Measurements from ENCODE around the gene RPL19. TPM values are rescaled to one million over a fixed set of nuclear protein-coding genes. Genes with fewer than 3 reads are reported as not detected.

Gene RPL19
- total RNA-seq (2014; rRNA removed; shearing (Covaris generic)) (4,395 and 6,079 TPM in 2 replicates), total RNA-seq (2022) (3,132 and 3,168 TPM in 2 replicates), Bru-seq, nascent RNA (percentile 99 among the genes with signal in this experiment), BruChase-seq, experiment 1, labeled RNA remaining after a 6-hour chase (percentile 99 among the genes with signal in this experiment), BruChase-seq, experiment 2, labeled RNA remaining after a 2-hour chase (percentile 98 among the genes with signal in this experiment)
- long read RNA-seq, transcript RPL19-201 (6 exons, 737 nt) = major isoform, 1,023 of 3,229 reads
- long read RNA-seq, partial matches to known transcripts = 2,179 of 3,229 reads
- long read RNA-seq, other reads (novel, unspliced or antisense) = 23 of 3,229 reads

- peaks cover 68% of the 10 kb centered on the region for H3K4me1 ChIP-seq (ENCODE audit: insufficient read depth, low read length, poor library complexity, severe bottlenecking)
- H3K27ac ChIP-seq (ENCODE audit: low read depth, low read length, poor library complexity, severe bottlenecking) = peak within 1 kb of the TSS; percentile 88
- H3K79me2 ChIP-seq (ENCODE audit: insufficient read depth, low read depth, low read length) = peaks cover 48% of the 10 kb centered on the region
- peak within 1 kb of the TSS; percentile 53 for H2AFZ ChIP-seq (ENCODE audit: low read length)
- no peaks in the 10 kb centered on the region for H3K9me3 ChIP-seq (ENCODE audit: low read length)
- CTCF ChIA-PET (ENCODE audit: unreplicated experiment) = interaction anchor here (0.6 to 1.8 kb wide), 3 partner anchors 26 to 44 kb away, joined by 5 to 9 read pairs (median 5); no protein-coding TSS in a partner anchor
- BruUV-seq (replicated peaks) = no TSS peak
- peaks cover 51% of the 10 kb centered on the region for H3K36me3 ChIP-seq (ENCODE audit: insufficient read depth, low read length)
- peak within 1 kb of the TSS; percentile 96 for H3K4me2 ChIP-seq (ENCODE audit: low read length)
- peak within 1 kb of the TSS; percentile 91 for H3K4me3 ChIP-seq (ENCODE audit: low read depth, low read length, poor library complexity, severe bottlenecking)
- POLR2A ChIA-PET = interaction anchor here (0.6 to 1.3 kb wide), 15 partner anchors 9 to 1415 kb away, joined by 3 to 10 read pairs (median 3); no protein-coding TSS in a partner anchor
- peak; percentile 57 for DNase-seq (ENCODE audit: low spot score)
- TF ChIP-seq CTCF (conservative IDR thresholded peaks at IDR 0.05; ENCODE audit: low read length) = no peak
- no peak for TF ChIP-seq EZH2phosphoT487 (IDR thresholded peaks at IDR 0.05; ENCODE audit: borderline replicate concordance, low read depth, low read length)
- intact Hi-C loops (cut with micrococcal nuclease; ENCODE audit: unreplicated experiment) = loop anchor here (1.0 kb wide), 1 partner anchor 46 kb away; no protein-coding TSS in a partner anchor
- H4K20me1 ChIP-seq (ENCODE audit: insufficient read depth, low read length) = peaks cover 24% of the 10 kb centered on the region
- H3K9me2 ChIP-seq (ENCODE audit: insufficient read depth, low read length) = no peaks in the 10 kb centered on the region
These were observed at the start of gene RPL19 for GRCh38 chr17:39200070-39200879. TSS of gene RPL19 (plus strand) at chr17:39200283. CDS start at chr17:39200345, 62 bp downstream.

GRCh38 chr17:39150795-39151149 lies 49.3 kb upstream of the RPL19 start:
- H3K27ac ChIP-seq (ENCODE audit: low read depth, low read length, poor library complexity, severe bottlenecking) = no peak overlapping the region
- H3K4me2 ChIP-seq (ENCODE audit: low read length) = no peak overlapping the region
- H4K20me1 ChIP-seq (ENCODE audit: insufficient read depth, low read length) = no peaks in the 10 kb centered on the region
- DNase-seq (ENCODE audit: low spot score) = no peak
- POLR2A ChIA-PET = no interaction called here
- no peaks in the 10 kb centered on the region for H3K79me2 ChIP-seq (ENCODE audit: insufficient read depth, low read depth, low read length)
- peaks cover 11% of the 10 kb centered on the region for H3K4me1 ChIP-seq (ENCODE audit: insufficient read depth, low read length, poor library complexity, severe bottlenecking)
- H3K9me2 ChIP-seq (ENCODE audit: insufficient read depth, low read length) = no peaks in the 10 kb centered on the region
- H2AFZ ChIP-seq (ENCODE audit: low read length) = no peak overlapping the region
- BruUV-seq (replicated peaks) = no TSS peak
- CTCF ChIA-PET (ENCODE audit: unreplicated experiment) = no interaction called here
- TF ChIP-seq EZH2phosphoT487 (IDR thresholded peaks at IDR 0.05; ENCODE audit: borderline replicate concordance, low read depth, low read length) (no peak), CTCF (conservative IDR thresholded peaks at IDR 0.05; ENCODE audit: low read length) (no peak)
- H3K4me3 ChIP-seq (ENCODE audit: low read depth, low read length, poor library complexity, severe bottlenecking) = no peak overlapping the region
- H3K36me3 ChIP-seq (ENCODE audit: insufficient read depth, low read length) = no peaks in the 10 kb centered on the region
- H3K9me3 ChIP-seq (ENCODE audit: low read length) = no peaks in the 10 kb centered on the region
- intact Hi-C loops (cut with micrococcal nuclease; ENCODE audit: unreplicated experiment) = loop anchor here (5.0 to 10.0 kb wide), 2 partner anchors 56 to 398 kb away; partner anchors contain the start of gene PSMB3
